ENCODE data around the gene CTNND2. TPM values are rescaled to one million over a fixed set of nuclear protein-coding genes. Genes with fewer than 3 reads are reported as not detected.

The CTNND2 gene
- total RNA-seq, 3 donors from 2014 or later (not counting 1 experiment from before 2014, with no cell fraction given): not detected

DNA sequence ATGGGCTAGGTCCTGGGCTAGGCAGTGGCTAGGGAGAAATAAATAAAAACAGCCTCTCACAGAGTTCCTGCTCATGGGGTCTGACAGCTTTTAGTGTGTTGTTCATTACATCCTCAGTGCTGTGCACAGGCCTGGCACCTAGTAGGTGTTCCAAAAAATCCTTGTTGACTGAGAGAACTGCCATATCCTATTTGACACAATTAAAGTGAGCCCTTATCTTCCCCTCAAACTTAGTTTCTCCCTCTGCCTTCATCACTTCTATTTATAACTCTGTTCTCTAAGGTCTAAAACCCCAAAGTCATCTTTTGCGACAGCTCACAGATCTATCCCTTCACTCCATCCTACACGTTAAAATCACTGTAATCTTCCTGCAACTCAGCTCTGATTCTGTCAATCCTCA is 594.1 kb downstream of the CTNND2 start:
- Histone ChIP-seq H3K27ac (ENCODE audit: low read length) (no peak overlapping the region), H3K36me3 (ENCODE audit: control insufficient read depth, insufficient read depth, low read length) (no peaks in the 10 kb centered on the region), H3K4me3 (ENCODE audit: low read length) (no peak overlapping the region), H3K4me1 (ENCODE audit: control insufficient read depth, insufficient read depth, low read length) (no peaks in the 10 kb centered on the region), H3K27me3 (ENCODE audit: control insufficient read depth, insufficient read depth, low read length) (no peaks in the 10 kb centered on the region), H3K9me3 (ENCODE audit: control insufficient read depth, insufficient read depth, low read length) (no peaks in the 10 kb centered on the region)
- Mint-ChIP-seq H3K4me3 (no peak overlapping the region), H3K9me3 (no peaks in the 10 kb centered on the region), H3K27ac (no peak overlapping the region), H3K4me1 (no peaks in the 10 kb centered on the region), H3K36me3 (no peaks in the 10 kb centered on the region), H3K27me3 (ENCODE audit: low read depth in 2 of 2) (no peaks in the 10 kb centered on the region)
- TF ChIP-seq, protein P1, sequence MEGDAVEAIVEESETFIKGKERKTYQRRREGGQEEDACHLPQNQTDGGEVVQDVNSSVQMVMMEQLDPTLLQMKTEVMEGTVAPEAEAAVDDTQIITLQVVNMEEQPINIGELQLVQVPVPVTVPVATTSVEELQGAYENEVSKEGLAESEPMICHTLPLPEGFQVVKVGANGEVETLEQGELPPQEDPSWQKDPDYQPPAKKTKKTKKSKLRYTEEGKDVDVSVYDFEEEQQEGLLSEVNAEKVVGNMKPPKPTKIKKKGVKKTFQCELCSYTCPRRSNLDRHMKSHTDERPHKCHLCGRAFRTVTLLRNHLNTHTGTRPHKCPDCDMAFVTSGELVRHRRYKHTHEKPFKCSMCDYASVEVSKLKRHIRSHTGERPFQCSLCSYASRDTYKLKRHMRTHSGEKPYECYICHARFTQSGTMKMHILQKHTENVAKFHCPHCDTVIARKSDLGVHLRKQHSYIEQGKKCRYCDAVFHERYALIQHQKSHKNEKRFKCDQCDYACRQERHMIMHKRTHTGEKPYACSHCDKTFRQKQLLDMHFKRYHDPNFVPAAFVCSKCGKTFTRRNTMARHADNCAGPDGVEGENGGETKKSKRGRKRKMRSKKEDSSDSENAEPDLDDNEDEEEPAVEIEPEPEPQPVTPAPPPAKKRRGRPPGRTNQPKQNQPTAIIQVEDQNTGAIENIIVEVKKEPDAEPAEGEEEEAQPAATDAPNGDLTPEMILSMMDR (IDR thresholded peaks at IDR 0.05): no peak
- WGBS (ENCODE audit: insufficient coverage): 88% methylated on average over 2 of the region's 2 CpGs
- ATAC-seq (no peak), DNase-seq (no peak)
- intact Hi-C loops (cut with micrococcal nuclease): no loop called here

DNA sequence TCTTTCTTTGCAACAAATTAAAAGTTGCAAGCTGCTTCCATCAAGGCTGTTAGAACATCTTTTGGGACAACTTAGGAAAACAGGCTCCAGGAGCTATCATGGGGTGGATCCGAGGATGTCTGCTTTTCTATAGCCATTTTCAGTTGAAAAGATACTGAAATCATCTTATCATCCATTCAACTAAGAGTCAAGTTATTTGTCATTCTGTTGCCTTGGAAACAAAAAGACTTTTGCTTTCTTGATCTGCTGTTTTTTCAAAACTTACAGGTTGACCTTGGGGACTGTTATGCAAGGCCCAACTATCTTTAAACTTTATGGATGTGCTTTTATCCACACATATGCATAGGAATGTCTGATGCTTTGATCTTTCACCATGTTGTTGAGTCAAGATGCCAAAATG is 597.9 kb downstream of the CTNND2 start:
- Histone ChIP-seq H3K4me3 (ENCODE audit: low read length) (no peak overlapping the region), H3K4me1 (ENCODE audit: control insufficient read depth, insufficient read depth, low read length) (no peaks in the 10 kb centered on the region), H3K9me3 (ENCODE audit: control insufficient read depth, insufficient read depth, low read length) (no peaks in the 10 kb centered on the region), H3K27ac (ENCODE audit: low read length) (no peak overlapping the region), H3K27me3 (ENCODE audit: control insufficient read depth, insufficient read depth, low read length) (no peaks in the 10 kb centered on the region), H3K36me3 (ENCODE audit: control insufficient read depth, insufficient read depth, low read length) (no peaks in the 10 kb centered on the region)
- TF ChIP-seq, protein P1 (IDR thresholded peaks at IDR 0.05): no peak
- H3K4me3 Mint-ChIP-seq: no peak overlapping the region
- no peaks in the 10 kb centered on the region for H3K4me1 Mint-ChIP-seq
- H3K27me3 Mint-ChIP-seq (ENCODE audit: low read depth in 2 of 2): peaks cover 0 to 4% of the 10 kb centered on the region in 2 donors
- no peaks in the 10 kb centered on the region for H3K9me3 Mint-ChIP-seq
- intact Hi-C loops (cut with micrococcal nuclease): no loop called here
- DNase-seq (no peak), ATAC-seq (no peak)
- no peaks in the 10 kb centered on the region for H3K36me3 Mint-ChIP-seq
- WGBS (ENCODE audit: insufficient coverage): 71% methylated on average over 1 of the region's 1 CpG
- no peak overlapping the region for H3K27ac Mint-ChIP-seq

DNA sequence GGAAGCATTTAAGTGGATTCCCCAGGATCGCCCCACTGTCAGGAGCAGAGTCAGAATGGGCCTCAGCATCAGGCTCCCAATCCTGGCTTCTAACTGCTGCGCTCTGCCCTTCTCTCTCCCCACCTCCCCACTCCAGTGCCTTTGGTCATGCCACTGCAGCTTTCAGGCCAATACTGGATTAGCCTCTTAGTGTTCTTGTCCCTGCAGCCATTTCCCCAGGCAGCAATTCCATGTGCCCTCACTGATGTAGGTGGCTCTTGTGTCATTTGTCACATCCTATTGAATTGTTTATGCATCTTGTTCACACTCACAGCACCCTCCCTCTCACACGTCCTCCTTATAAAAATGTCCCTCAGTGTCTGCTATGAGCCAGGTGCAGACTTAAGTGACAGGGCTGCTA is 599.0 kb downstream of the CTNND2 start:
- no peak overlapping the region for H3K4me3 ChIP-seq (ENCODE audit: low read length)
- no peaks in the 10 kb centered on the region for H3K4me1 ChIP-seq (ENCODE audit: control insufficient read depth, insufficient read depth, low read length)
- no peaks in the 10 kb centered on the region for H3K36me3 ChIP-seq (ENCODE audit: control insufficient read depth, insufficient read depth, low read length)
- Mint-ChIP-seq H3K4me3 (no peak overlapping the region), H3K27me3 (ENCODE audit: low read depth in 2 of 2) (peaks cover 0 to 4% of the 10 kb centered on the region in 2 donors), H3K9me3 (no peaks in the 10 kb centered on the region), H3K36me3 (no peaks in the 10 kb centered on the region), H3K4me1 (no peaks in the 10 kb centered on the region), H3K27ac (no peak overlapping the region)
- TF ChIP-seq, protein P1 (IDR thresholded peaks at IDR 0.05): no peak
- WGBS (ENCODE audit: insufficient coverage): 88% methylated on average over 3 of the region's 3 CpGs
- no peaks in the 10 kb centered on the region for H3K27me3 ChIP-seq (ENCODE audit: control insufficient read depth, insufficient read depth, low read length)
- intact Hi-C loops (cut with micrococcal nuclease): no loop called here
- ATAC-seq (no peak), DNase-seq (no peak)
- no peaks in the 10 kb centered on the region for H3K9me3 ChIP-seq (ENCODE audit: control insufficient read depth, insufficient read depth, low read length)
- H3K27ac ChIP-seq (ENCODE audit: low read length): no peak overlapping the region

DNA sequence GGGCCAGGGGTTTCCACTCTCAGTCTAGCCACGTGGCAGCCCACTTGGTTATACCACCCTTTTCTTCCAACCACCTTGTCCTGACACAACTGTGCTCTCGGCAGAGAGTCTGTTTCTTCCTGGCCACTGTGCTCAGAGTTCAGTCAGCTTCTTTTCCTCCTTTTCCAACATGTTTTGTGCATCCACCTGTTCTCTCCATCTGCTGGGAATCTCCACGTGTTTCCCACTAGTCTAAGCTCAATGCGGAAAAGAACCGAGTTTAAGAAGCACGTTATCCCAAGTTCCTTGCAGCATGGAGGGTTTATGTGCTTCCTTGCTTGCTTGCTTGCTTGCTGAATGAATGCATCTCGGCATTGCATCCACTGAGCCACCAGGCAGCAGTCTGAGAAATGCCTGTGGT is 599.6 kb downstream of the CTNND2 start:
- Mint-ChIP-seq H3K9me3 (no peaks in the 10 kb centered on the region), H3K4me1 (no peaks in the 10 kb centered on the region), H3K4me3 (no peak overlapping the region), H3K27ac (no peak overlapping the region), H3K27me3 (ENCODE audit: low read depth in 2 of 2) (peaks cover 0 to 4% of the 10 kb centered on the region in 2 donors), H3K36me3 (no peaks in the 10 kb centered on the region)
- DNase-seq (no peak), ATAC-seq (no peak)
- 83% methylated on average over 7 of the region's 7 CpGs for WGBS (ENCODE audit: insufficient coverage)
- intact Hi-C loops (cut with micrococcal nuclease): no loop called here
- Histone ChIP-seq H3K27ac (ENCODE audit: low read length) (no peak overlapping the region), H3K4me3 (ENCODE audit: low read length) (no peak overlapping the region), H3K4me1 (ENCODE audit: control insufficient read depth, insufficient read depth, low read length) (no peaks in the 10 kb centered on the region), H3K9me3 (ENCODE audit: control insufficient read depth, insufficient read depth, low read length) (no peaks in the 10 kb centered on the region), H3K36me3 (ENCODE audit: control insufficient read depth, insufficient read depth, low read length) (no peaks in the 10 kb centered on the region), H3K27me3 (ENCODE audit: control insufficient read depth, insufficient read depth, low read length) (no peaks in the 10 kb centered on the region)
- TF ChIP-seq, protein P1 (IDR thresholded peaks at IDR 0.05): no peak
